Lung microvascular endothelial cell (primary cell): ENCODE results near the gene SH3D19. TPM values are rescaled to one million over a fixed set of nuclear protein-coding genes. Genes with fewer than 3 reads are reported as not detected.

ENCODE experiments used
- DNase-seq, 2 donors: peaks; one replicate each; pipeline versions ENCODE4 v3.0.0 to v3.0.0-alpha.2; 2010; ENCODE audit warnings: low read depth in 2 of 2
- total RNA-seq: library from RNA; depleted of rRNA; stranded (reverse); fragments of >200 nt; gene quantifications from 2 replicates; pipeline ENCODE4 v1.2.1, GENCODE V29; 2014

The SH3D19 gene
- total RNA-seq, 1 donor from 2014 or later, result 36.3 TPM

GRCh38 chr4:151321586-151321985, 3.8 kb downstream of the SH3D19 start:
- DNase-seq, result no peak

- no peak for DNase-seq
Measured at GRCh38 chr4:151319490-151319889, 5.9 kb downstream of the SH3D19 start.

- DNase-seq, result no peak
Measured at GRCh38 chr4:151318307-151319006, 6.9 kb downstream of the SH3D19 start.

GRCh38 chr4:151316645-151317044, 8.8 kb downstream of the SH3D19 start:
- no peak for DNase-seq

- DNase-seq, result peak; percentile 50 to 83
Measured at GRCh38 chr4:151315212-151315886, 10.1 kb downstream of the SH3D19 start.

GRCh38 chr4:151314479-151314878, 10.9 kb downstream of the SH3D19 start:
- no peak for DNase-seq

- DNase-seq, result no peak
Measured at GRCh38 chr4:151314010-151314355, 11.4 kb downstream of the SH3D19 start.

- no peak for DNase-seq
Measured at GRCh38 chr4:151313306-151314009, 11.9 kb downstream of the SH3D19 start.

- no peak for DNase-seq
Measured at GRCh38 chr4:151310124-151310728, 15.2 kb downstream of the SH3D19 start.

- peak in 1 of 2 donors; percentile 24 for DNase-seq
Measured at GRCh38 chr4:151304755-151305154, 20.6 kb downstream of the SH3D19 start.

GRCh38 chr4:151304226-151304625, 21.2 kb downstream of the SH3D19 start:
- DNase-seq, result no peak

- peak in 1 of 2 donors; percentile 31 for DNase-seq
Measured at GRCh38 chr4:151302432-151302831, 23.0 kb downstream of the SH3D19 start.

GRCh38 chr4:151297170-151297569, 28.2 kb downstream of the SH3D19 start:
- DNase-seq, result no peak

GRCh38 chr4:151296227-151296626, 29.2 kb downstream of the SH3D19 start:
- DNase-seq, result no peak

- DNase-seq, result no peak
Measured at GRCh38 chr4:151294833-151295496, 30.4 kb downstream of the SH3D19 start.

- DNase-seq, result no peak
Measured at GRCh38 chr4:151292038-151292437, 33.4 kb downstream of the SH3D19 start.

GRCh38 chr4:151291485-151291884, 33.9 kb downstream of the SH3D19 start:
- peak in 1 of 2 donors; percentile 42 for DNase-seq

GRCh38 chr4:151287409-151287808, 38.0 kb downstream of the SH3D19 start:
- DNase-seq, result peak; percentile 29 to 52

- DNase-seq, result peak; percentile 68
Measured at GRCh38 chr4:151284534-151285245, 40.7 kb downstream of the SH3D19 start.

GRCh38 chr4:151276787-151277562, 48.4 kb downstream of the SH3D19 start, which contains the start of gene PRSS48:
Gene PRSS48 (plus strand): TSS chr4:151277161. CDS start chr4:151277173, 12 bp downstream.
- peak; percentile 72 to 80 for DNase-seq
